Fibroblast of the aortic adventitia (primary cell): ENCODE measurements around the gene HHIP. TPM values are rescaled to one million over a fixed set of nuclear protein-coding genes. Genes with fewer than 3 reads are reported as not detected.

Experiments used
- DNase-seq: peaks from one replicate; pipeline ENCODE4 v3.0.0-alpha.2; 2010; ENCODE audit warnings: low read depth
- H3K4me3 ChIP-seq: 2 replicates; pipeline ENCODE4 v1.5.1; 2011; ENCODE audit warnings: low read depth, mild to moderate bottlenecking, control low read depth, low read length, moderate library complexity
- total RNA-seq: library from RNA; depleted of rRNA; stranded (reverse); fragments of >200 nt; gene quantifications from 2 replicates; pipeline ENCODE4 v1.2.3, GENCODE V29; 2012; ENCODE audit warnings: low replicate concordance
- TF ChIP-seq, protein P1 (sequence below): IDR thresholded peaks from 2 replicates; pipeline ENCODE4 v1.5.1; 2011; ENCODE audit warnings: mild to moderate bottlenecking, low read length, control low read depth, inconsistent platforms; ENCODE audit not compliant: insufficient read depth

Gene HHIP
- total RNA-seq, 1 donor = 16.0 TPM

DNA sequence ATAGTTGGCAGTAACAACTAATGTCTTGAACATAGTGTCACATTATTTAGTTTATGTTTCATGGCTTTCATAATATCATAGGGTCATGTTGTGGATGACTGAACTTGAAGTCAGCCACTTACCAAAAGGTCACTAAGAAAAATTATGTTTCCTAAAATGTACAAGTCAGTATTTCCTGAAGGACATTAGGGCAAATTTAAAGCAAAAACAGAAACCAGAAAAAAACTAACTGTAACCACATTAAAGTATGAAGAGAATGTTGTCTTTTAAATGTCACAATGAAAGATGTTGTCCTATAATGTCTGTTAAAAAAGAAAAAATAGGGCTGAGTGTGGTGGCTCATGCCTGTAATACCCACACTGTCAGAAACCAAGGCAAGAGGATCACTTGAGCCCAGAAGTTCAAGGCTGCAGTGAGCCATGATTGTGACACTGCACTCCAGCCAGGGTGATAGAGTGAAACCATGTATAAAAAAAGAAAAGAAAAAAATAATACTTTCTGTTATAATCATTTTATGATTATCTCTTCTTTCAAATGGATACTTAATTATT is 55.8 kb downstream of the HHIP start:
- peak; percentile 12 for DNase-seq
- TF ChIP-seq, protein P1, sequence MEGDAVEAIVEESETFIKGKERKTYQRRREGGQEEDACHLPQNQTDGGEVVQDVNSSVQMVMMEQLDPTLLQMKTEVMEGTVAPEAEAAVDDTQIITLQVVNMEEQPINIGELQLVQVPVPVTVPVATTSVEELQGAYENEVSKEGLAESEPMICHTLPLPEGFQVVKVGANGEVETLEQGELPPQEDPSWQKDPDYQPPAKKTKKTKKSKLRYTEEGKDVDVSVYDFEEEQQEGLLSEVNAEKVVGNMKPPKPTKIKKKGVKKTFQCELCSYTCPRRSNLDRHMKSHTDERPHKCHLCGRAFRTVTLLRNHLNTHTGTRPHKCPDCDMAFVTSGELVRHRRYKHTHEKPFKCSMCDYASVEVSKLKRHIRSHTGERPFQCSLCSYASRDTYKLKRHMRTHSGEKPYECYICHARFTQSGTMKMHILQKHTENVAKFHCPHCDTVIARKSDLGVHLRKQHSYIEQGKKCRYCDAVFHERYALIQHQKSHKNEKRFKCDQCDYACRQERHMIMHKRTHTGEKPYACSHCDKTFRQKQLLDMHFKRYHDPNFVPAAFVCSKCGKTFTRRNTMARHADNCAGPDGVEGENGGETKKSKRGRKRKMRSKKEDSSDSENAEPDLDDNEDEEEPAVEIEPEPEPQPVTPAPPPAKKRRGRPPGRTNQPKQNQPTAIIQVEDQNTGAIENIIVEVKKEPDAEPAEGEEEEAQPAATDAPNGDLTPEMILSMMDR = no peak
- H3K4me3 ChIP-seq = no peak overlapping the region

DNA sequence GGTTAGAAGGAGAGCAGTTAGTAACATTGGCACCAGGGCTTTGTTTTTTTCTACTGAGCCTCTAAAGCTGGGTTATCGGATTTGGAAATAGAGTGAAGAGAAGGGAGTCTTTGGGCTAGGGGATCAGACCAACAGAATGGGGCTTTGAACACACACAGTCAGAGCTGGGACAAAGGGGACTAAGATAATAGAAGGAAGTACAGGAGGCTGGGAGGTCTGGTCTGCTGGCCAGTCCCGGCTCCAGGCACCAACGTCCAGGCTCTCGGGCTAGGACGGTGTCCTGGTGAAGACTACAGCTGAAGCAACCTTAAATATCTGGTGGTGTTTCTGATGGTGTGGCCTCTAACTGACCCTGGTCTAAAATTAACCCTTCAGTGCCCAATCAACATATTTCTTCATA is 57.5 kb downstream of the HHIP start:
- TF ChIP-seq, protein P1 = no peak

DNA sequence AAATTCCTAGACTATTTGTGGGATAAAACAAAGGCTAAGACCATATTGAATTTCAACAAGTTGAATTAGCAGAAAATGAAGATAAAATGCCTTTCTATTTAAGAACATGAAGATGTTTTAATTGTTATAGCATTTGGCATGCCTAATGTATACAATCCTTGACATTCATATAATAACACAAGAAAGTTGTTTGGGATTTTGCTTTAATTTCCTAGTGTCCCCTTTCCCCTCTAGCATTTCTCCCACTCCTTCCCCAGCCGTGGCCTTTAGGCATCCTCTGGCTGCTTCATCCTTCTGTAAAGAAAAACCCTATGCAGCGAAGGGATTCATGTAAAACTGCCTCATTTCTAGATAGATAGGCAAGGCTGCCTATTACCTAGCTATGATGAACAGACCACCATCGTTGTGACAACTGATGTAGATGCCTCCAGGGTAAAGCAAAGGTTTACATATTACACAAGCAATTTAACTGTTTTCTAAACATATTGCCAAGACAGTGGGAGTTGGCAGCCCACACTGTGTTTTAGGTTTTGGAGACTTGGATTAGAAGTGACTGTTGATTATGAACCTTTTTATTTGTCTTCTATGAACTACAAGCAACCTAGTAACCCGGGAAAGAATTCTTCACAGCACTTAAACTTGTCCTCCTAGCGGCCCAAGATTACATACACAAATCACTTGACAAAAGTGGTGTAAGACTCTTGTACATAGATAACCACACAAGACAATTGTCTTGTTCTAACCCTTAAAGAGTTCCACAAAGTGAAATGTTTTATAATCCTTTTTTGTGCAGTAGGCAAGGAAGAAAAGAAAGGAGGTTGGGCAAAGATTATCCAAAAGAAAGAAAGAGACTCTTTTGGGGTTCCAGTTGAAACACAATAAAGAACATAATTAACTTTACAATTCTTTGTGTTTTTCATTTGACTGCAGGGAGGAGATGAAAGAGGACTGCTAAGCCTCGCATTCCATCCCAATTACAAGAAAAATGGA is 59.9 kb downstream of the HHIP start:
- DNase-seq = peak; percentile 17
- TF ChIP-seq, protein P1 = no peak
- H3K4me3 ChIP-seq = no peak overlapping the region

More for the DNA sequence above, 57.5 kb downstream of the HHIP start:
- H3K4me3 ChIP-seq = no peak overlapping the region
- no peak for DNase-seq

DNA sequence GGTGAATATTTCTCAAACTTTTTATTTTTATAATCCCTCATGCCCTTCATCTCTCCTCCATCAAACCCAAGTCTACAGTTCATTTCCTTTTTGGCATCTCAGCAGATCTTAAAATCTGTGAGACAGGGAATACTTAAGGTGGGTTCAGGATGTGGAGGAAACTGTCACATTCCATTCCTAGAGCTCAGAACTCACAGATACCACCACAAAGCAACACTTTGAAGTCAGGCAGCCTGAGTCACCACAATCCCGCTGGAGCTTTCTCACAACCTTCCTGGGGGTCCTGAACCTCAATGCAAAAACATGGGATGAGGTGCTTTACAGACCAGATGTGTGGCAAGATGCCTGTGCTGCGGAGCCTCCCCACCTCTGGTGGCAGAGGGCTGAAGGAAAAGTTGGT is 63.2 kb downstream of the HHIP start:
- TF ChIP-seq, protein P1 = no peak
- H3K4me3 ChIP-seq = no peak overlapping the region
- DNase-seq = peak; percentile 70

DNA sequence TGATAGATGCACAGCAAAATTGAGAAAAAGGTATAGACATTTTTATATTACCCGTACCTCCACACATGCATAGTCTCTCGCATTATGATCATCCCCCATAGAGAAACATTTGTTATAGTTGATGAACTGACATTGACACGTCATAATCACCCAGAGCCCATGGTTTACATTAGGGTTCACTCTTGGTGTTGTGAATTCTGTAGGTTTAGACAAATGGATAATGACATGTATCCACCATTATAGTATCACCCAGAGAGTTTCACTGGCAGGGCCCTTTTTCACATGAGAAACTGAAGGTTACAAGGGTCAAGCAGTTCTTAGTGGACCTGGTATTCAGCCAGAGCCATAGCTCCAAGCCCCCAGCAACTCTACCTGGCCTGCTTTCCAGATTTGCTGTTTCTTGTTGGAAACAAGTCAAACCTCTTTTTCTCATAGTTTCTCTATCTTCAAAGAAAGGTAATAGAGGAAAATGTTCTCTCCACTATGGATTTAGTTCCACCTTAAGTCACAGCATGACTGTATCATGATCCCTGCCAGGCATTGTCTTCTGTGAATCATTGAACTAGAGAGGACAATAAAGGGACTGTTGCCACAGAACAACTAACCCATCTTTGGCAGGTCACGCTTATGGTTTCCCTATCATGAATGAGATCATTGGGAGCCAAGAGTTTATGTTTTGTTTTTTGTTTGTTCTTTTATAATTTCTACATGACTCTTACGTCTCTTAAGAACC is 64.0 kb downstream of the HHIP start:
- no peak overlapping the region for H3K4me3 ChIP-seq
- DNase-seq = peak; percentile 86
- TF ChIP-seq, protein P1 = no peak

DNA sequence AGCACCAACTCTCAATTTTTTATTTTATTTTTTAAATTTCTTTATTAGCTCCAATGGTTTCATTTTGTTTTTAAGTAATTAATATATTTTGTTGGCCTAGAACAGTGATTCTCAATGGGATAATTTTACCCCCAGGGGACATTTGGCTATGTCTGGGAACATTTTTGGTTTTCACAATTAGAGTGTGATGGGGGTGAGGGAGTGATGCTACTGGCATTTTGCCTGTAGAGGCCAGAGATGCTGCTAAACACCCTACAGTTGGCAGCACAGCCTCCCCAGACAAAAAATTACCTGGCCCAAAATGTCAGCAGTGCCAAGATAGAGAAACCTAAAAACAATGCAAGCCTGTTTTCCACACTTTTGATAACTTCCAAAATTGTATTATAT is 64.6 kb downstream of the HHIP start:
- no peak for DNase-seq
- TF ChIP-seq, protein P1 = no peak
- no peak overlapping the region for H3K4me3 ChIP-seq
